A673 (cell line): ENCODE measurements around the gene KAZN. TPM values are rescaled to one million over a fixed set of nuclear protein-coding genes. Genes with fewer than 3 reads are reported as not detected.
A peak's percentile ranks its signal among the peaks of the same experiment; 100 is the strongest.

Source experiments
- BruUV-seq: library from RNA; stranded (reverse); fragments of 400-500 nt; replicated peaks from 2 replicates; lab custom pipeline; 2021; lab: Mats Ljungman, UMichigan
- CTCF ChIA-PET: fragments of 300-600 bp; sonication (Branson Sonifier 250); formaldehyde crosslinking; loops from one replicate; lab custom pipeline; 2022; ENCODE audit warnings: antibody characterized with exemption; lab: Charles Lee
- POLR2A ChIA-PET: fragments of 300-600 bp; sonication (Branson Sonifier 250); formaldehyde crosslinking; loops from one replicate; lab custom pipeline; 2022; ENCODE audit warnings: antibody characterized with exemption; ENCODE audit not compliant: low non-redundant PET; lab: Charles Lee
- DNase-seq: peaks from one replicate; pipeline ENCODE4 v3.0.0-alpha.2; 2015; ENCODE audit warnings: low spot score
- H3K27ac ChIP-seq: fragments of 200-600 bp; sonication (generic); 2 replicates; pipeline ENCODE4 v1.5.1; 2016; ENCODE audit warnings: mixed run types, low read depth, mild to moderate bottlenecking, mixed read lengths, antibody characterized with exemption, low read length; ENCODE audit not compliant: poor library complexity, severe bottlenecking
- H3K27me3 ChIP-seq: fragments of 200-600 bp; sonication (generic); replicated peaks from 2 replicates; pipeline ENCODE4 v1.6.1; 2017; ENCODE audit warnings: mixed run types, low read depth, mild to moderate bottlenecking, mixed read lengths, antibody characterized with exemption, low read length; ENCODE audit not compliant: insufficient read depth, poor library complexity
- H3K36me3 ChIP-seq: fragments of 200-600 bp; sonication (generic); 2 replicates; pipeline ENCODE4 v1.6.1; 2016; ENCODE audit warnings: mixed run types, mild to moderate bottlenecking, mixed read lengths, antibody characterized with exemption, low read length; ENCODE audit not compliant: insufficient read depth, poor library complexity, severe bottlenecking
- H3K4me1 ChIP-seq: fragments of 200-600 bp; sonication (generic); 2 replicates; pipeline ENCODE4 v1.6.1; 2017; ENCODE audit warnings: mixed run types, mild to moderate bottlenecking, mixed read lengths, antibody characterized with exemption, low read length; ENCODE audit not compliant: insufficient read depth, poor library complexity, severe bottlenecking
- H3K4me3 ChIP-seq: fragments of 200-600 bp; sonication (generic); 2 replicates; pipeline ENCODE4 v1.5.1; 2016; ENCODE audit warnings: low read depth, mixed run types, mild to moderate bottlenecking, mixed read lengths, low read length; ENCODE audit not compliant: poor library complexity, severe bottlenecking
- H3K9me3 ChIP-seq: fragments of 200-600 bp; sonication (generic); 2 replicates; pipeline ENCODE4 v1.6.1; 2016; ENCODE audit warnings: mixed run types, low read depth, mild to moderate bottlenecking, mixed read lengths, antibody characterized with exemption, low read length; ENCODE audit not compliant: poor library complexity, severe bottlenecking
- EZH2 ChIP-seq: fragments of 200-600 bp; sonication (generic); IDR thresholded peaks from 2 replicates; pipeline ENCODE4 v1.6.1; 2017; ENCODE audit warnings: borderline replicate concordance, low read depth, mild to moderate bottlenecking, mixed read lengths, antibody characterized with exemption, low read length; ENCODE audit not compliant: poor library complexity, severe bottlenecking
- intact Hi-C: fragments of 100-400 bp; cut with micrococcal nuclease; formaldehyde crosslinking; loops from one replicate; pipeline ENCODE4 v1.10.0; 2022; ENCODE audit not compliant: unreplicated experiment
- total RNA-seq: library from RNA; stranded (reverse); gene quantifications from 2 replicates; pipeline ENCODE4 v1.2.3, GENCODE V29; 2021
- TF ChIP-seq, protein P1 (sequence below): fragments of 300-800, 200-600 bp; sonication (generic); conservative IDR thresholded peaks from 2 replicates; pipeline ENCODE4 v1.5.1; 2017; ENCODE audit warnings: low read depth, mild to moderate bottlenecking, antibody characterized with exemption, low read length, moderate library complexity, mixed read lengths

Gene KAZN
- total RNA-seq, 1 experiment from 2014 or later: 8.0 TPM

DNA sequence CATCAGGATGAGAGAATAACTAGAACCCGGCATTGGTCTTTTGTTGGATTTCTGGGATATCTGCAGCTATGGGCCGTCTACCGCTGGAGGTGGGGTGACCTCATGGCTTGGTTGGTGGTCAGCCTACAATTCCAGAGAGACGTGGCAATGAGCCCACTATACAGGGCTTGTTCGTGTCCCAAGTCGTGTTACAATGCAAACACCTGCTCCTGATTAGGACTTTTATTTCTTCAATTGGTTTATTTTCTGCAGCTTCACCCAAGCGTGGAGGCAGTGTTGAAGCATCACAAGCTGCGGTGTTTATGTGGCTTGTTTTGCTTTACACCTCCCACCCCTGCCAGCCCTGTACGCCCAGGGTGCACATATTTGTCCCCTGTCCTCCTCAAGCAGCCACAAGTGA lies 343.4 kb downstream of the KAZN start:
- no TSS peak for BruUV-seq
- H3K4me3 ChIP-seq: no peak overlapping the region
- CTCF ChIA-PET: no interaction called here
- H3K4me1 ChIP-seq: peaks cover 8% of the 10 kb centered on the region
- no peaks in the 10 kb centered on the region for H3K36me3 ChIP-seq
- no peaks in the 10 kb centered on the region for H3K9me3 ChIP-seq
- H3K27ac ChIP-seq: no peak overlapping the region
- POLR2A ChIA-PET: no interaction called here
- H3K27me3 ChIP-seq: no peaks in the 10 kb centered on the region
- no peak for DNase-seq
- intact Hi-C loops: no loop called here
- TF ChIP-seq, protein P1, sequence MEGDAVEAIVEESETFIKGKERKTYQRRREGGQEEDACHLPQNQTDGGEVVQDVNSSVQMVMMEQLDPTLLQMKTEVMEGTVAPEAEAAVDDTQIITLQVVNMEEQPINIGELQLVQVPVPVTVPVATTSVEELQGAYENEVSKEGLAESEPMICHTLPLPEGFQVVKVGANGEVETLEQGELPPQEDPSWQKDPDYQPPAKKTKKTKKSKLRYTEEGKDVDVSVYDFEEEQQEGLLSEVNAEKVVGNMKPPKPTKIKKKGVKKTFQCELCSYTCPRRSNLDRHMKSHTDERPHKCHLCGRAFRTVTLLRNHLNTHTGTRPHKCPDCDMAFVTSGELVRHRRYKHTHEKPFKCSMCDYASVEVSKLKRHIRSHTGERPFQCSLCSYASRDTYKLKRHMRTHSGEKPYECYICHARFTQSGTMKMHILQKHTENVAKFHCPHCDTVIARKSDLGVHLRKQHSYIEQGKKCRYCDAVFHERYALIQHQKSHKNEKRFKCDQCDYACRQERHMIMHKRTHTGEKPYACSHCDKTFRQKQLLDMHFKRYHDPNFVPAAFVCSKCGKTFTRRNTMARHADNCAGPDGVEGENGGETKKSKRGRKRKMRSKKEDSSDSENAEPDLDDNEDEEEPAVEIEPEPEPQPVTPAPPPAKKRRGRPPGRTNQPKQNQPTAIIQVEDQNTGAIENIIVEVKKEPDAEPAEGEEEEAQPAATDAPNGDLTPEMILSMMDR: no peak
- no peak for TF ChIP-seq EZH2

DNA sequence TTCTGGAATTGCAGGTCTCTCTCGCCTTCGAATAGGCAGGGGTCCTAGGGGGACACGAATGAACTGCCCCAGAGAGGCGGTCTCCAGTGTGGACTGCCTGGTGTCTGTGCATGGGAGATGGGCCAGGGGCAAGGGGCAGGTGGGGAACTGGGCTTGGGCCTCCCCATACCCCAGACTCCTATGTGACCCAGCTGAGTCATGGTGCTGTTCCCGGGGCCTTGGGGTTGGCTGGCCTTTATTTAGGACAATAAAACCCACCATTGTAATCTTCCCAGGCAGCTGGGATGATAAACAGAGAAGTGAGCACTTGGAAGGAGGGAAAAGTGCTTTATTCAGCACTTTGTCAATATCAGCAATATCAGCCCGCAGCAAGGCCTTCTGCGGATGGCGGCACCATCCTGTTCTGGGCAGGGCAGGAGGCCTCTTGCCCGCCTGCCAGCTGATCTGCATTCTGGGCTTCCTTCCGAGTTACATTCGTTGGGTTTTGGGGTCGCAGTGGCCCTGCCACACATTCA lies 346.0 kb downstream of the KAZN start:
- Histone ChIP-seq H3K27ac (no peak overlapping the region), H3K4me1 (peaks cover 8% of the 10 kb centered on the region), H3K9me3 (no peaks in the 10 kb centered on the region), H3K36me3 (no peaks in the 10 kb centered on the region), H3K27me3 (no peaks in the 10 kb centered on the region), H3K4me3 (no peak overlapping the region)
- CTCF ChIA-PET: no interaction called here
- POLR2A ChIA-PET: no interaction called here
- intact Hi-C loops: no loop called here
- TF ChIP-seq, protein P1: no peak
- no peak for TF ChIP-seq EZH2
- no TSS peak for BruUV-seq
- no peak for DNase-seq

DNA sequence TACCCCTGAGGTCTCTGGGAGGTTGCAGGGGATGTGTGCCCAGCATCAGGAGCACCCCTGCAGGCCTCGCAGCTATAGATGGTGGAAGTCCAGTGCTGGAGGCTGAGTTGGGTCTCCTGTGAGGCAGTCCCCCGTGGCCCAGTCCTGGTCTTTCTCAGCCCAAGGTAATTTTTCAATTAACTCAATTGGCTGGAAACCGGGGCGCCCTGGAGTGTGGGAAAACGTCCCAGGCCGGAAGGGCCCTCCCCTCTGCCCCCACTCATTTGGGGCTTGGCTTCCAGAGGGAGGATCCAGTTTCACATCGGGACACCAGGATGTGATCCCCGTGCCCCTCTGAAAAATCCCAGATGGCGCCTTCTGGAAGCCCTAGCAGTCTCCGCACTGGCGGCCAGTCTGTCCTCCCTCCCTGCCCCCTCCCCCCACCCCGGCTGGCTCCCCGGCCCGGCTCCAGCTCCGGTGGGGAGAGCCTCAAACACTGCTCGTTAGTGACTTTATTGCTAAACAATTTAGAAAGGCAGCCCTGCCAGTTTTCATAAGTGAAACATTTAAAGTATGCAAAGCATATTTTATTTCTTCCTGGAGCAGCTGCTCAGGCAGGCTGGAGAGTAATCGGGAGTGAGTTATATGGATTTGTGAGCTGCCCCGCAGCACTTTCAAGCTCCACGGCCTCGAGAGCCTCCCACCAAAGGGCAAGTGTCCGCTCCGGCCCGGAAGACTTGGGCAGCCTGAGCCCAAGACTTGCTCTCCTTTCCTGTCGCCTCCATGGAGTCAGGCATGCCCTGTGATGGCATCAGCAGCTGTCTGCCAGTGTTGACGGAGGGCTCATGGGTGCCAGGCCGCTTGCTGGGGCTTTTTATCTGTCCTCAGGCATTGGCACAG lies 346.9 kb downstream of the KAZN start:
- ChIA-PET POLR2A (no interaction called here), CTCF (no interaction called here)
- TF ChIP-seq, protein P1: no peak
- no peak for TF ChIP-seq EZH2
- intact Hi-C loops: no loop called here
- BruUV-seq: no TSS peak
- H3K4me1 ChIP-seq: peaks cover 8% of the 10 kb centered on the region
- no peaks in the 10 kb centered on the region for H3K9me3 ChIP-seq
- no peaks in the 10 kb centered on the region for H3K36me3 ChIP-seq
- H3K4me3 ChIP-seq: no peak overlapping the region
- no peaks in the 10 kb centered on the region for H3K27me3 ChIP-seq
- DNase-seq: peak; percentile 29
- H3K27ac ChIP-seq: no peak overlapping the region
